Measurements from ENCODE around the gene VIP. TPM values are rescaled to one million over a fixed set of nuclear protein-coding genes. Genes with fewer than 3 reads are reported as not detected.
"Not testable (repeated sequence)": the region's sequence is repeated elsewhere in the genome, so short reads cannot be mapped to it uniquely, and the experiment has no call there.

VIP gene
- not detected for polyA plus RNA-seq (2013, experiment 1 of 2)
- not detected for polyA plus RNA-seq (2013, experiment 2 of 2)

DNA sequence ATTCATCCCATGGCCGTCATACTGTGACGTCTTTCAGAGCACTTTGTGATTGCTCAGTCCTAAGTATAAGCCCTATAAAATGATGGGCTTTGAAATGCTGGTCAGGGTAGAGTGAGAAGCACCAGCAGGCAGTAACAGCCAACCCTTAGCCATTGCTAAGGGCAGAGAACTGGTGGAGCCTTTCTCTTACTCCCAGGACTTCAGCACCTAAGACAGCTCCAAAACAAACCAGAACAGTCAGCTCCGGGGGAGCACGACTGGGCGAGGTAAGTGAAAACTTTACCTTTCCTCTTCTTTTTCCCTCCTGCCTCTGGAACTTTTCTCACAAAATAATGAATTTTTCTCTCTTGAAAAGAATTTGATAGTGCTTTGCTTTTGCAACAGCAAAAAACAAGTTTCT lies at the start of gene VIP:
TSS of gene VIP (plus strand) at position 104 of the 400 bp plus-strand sequence. CDS start 1,381 bp downstream, outside the sequence.
- no CpG with 5 or more reads among the region's 5 CpGs for WGBS, 2 experiments (ENCODE audit: insufficient coverage in 2 of 2)
- H3K36me3 ChIP-seq (ENCODE audit: control insufficient read depth, insufficient read depth, low read length): no peaks in the 10 kb centered on the region
- no peak within 1 kb of the TSS for H3K4me3 ChIP-seq (ENCODE audit: extremely low read depth, insufficient read depth, low read length, poor library complexity, severe bottlenecking)
- no peaks in the 10 kb centered on the region for H3K4me1 ChIP-seq (ENCODE audit: control insufficient read depth, insufficient read depth, low read length, poor library complexity, severe bottlenecking)
- no peak within 1 kb of the TSS for H3K27ac ChIP-seq (ENCODE audit: low read depth, low read length, severe bottlenecking)
- H3K9me3 ChIP-seq (ENCODE audit: control insufficient read depth, low read length): no peaks in the 10 kb centered on the region

DNA sequence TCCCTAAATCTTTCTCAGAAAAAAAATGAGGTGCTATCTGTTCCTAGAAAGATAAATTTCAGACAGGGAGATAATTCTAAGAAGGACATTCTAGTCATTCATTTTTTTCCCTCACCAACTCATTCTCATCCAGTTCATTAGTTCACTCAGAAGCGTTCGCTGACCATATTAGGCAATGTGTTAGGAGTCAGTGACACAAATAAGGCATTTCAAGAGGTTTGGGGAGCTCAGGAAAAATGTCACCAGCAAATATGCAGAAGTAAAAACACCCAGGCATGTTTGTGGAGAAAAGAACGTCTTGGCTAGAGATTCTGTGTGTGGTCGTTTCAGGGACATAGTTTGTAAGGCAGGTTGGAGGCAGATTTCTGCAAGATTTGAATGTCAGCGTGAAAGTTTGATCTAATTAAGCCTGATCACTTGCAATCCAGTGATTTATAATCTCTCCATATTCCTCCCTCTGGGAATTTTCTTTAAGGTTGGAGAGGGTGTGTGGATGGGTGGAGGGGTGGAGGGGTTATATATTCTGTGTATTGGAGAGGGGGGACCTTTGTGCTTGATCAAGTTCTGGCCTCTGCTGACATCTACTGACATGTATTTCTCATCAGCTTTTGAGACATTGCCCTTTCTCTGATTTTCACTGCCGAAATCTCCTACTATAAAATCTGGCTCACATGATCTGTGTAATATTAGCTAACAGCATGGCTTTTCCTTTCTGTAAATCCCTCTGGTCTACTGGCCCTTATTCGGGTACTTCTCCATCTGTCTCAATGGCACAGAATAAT lies 49.3 kb upstream of the VIP start:
- H3K4me1 ChIP-seq (ENCODE audit: control insufficient read depth, insufficient read depth, low read length, poor library complexity, severe bottlenecking): no peaks in the 10 kb centered on the region

GRCh38 chr6:152701863-152702401 lies 48.7 kb upstream of the VIP start:
- Histone ChIP-seq H3K36me3 (ENCODE audit: control insufficient read depth, insufficient read depth, low read length) (no peaks in the 10 kb centered on the region), H3K4me1 (ENCODE audit: control insufficient read depth, insufficient read depth, low read length, poor library complexity, severe bottlenecking) (no peaks in the 10 kb centered on the region), H3K4me3 (ENCODE audit: extremely low read depth, insufficient read depth, low read length, poor library complexity, severe bottlenecking) (no peak overlapping the region), H3K27ac (ENCODE audit: low read depth, low read length, severe bottlenecking) (no peak overlapping the region), H3K9me3 (ENCODE audit: control insufficient read depth, low read length) (no peaks in the 10 kb centered on the region)
- WGBS, 2 experiments (ENCODE audit: insufficient coverage in 2 of 2): 78 to 90% methylated on average over 2 of the region's 4 CpGs

More for the DNA sequence above, 49.3 kb upstream of the VIP start:
- H3K9me3 ChIP-seq (ENCODE audit: control insufficient read depth, low read length): no peaks in the 10 kb centered on the region
- no peak overlapping the region for H3K27ac ChIP-seq (ENCODE audit: low read depth, low read length, severe bottlenecking)
- WGBS, 2 experiments (ENCODE audit: insufficient coverage in 2 of 2): 67 to 73% methylated on average over 4 to 5 of the region's 7 CpGs
- no peaks in the 10 kb centered on the region for H3K36me3 ChIP-seq (ENCODE audit: control insufficient read depth, insufficient read depth, low read length)
- H3K4me3 ChIP-seq (ENCODE audit: extremely low read depth, insufficient read depth, low read length, poor library complexity, severe bottlenecking): no peak overlapping the region

GRCh38 chr6:152703750-152704149 lies 46.8 kb upstream of the VIP start:
- not testable (repeated sequence) for H3K27ac ChIP-seq (ENCODE audit: low read depth, low read length, severe bottlenecking); H3K9me3 ChIP-seq (ENCODE audit: control insufficient read depth, low read length); H3K4me1 ChIP-seq (ENCODE audit: control insufficient read depth, insufficient read depth, low read length, poor library complexity, severe bottlenecking); H3K36me3 ChIP-seq (ENCODE audit: control insufficient read depth, insufficient read depth, low read length); H3K4me3 ChIP-seq (ENCODE audit: extremely low read depth, insufficient read depth, low read length, poor library complexity, severe bottlenecking)

DNA sequence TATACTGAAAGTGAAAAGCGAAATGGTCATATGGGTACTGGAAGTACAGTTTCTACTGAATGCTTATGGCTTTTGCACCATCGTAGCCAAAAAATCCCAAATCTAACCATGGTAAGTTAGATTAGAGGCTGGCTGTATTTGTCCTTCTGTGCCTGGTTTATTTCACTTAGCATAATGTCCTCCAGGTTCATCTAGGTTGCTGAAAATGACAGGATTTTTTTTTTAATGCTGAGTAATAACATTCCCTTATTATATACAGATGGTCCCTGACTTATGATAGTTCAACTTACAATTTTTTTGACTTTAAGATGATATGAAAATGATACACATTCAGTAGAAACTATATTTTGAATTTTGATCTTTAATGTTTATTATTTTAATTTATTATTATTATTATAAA lies 45.3 kb upstream of the VIP start:
- H3K36me3 ChIP-seq (ENCODE audit: control insufficient read depth, insufficient read depth, low read length): no peaks in the 10 kb centered on the region
- 100% methylated on average over 1 of the region's 2 CpGs; no CpG with 5 or more reads in 1 of the 2 experiments for WGBS, 2 experiments (ENCODE audit: insufficient coverage in 2 of 2)
- H3K9me3 ChIP-seq (ENCODE audit: control insufficient read depth, low read length): peaks cover 4% of the 10 kb centered on the region
- H3K4me1 ChIP-seq (ENCODE audit: control insufficient read depth, insufficient read depth, low read length, poor library complexity, severe bottlenecking): no peaks in the 10 kb centered on the region
- H3K4me3 ChIP-seq (ENCODE audit: extremely low read depth, insufficient read depth, low read length, poor library complexity, severe bottlenecking): no peak overlapping the region
- no peak overlapping the region for H3K27ac ChIP-seq (ENCODE audit: low read depth, low read length, severe bottlenecking)

- Histone ChIP-seq H3K36me3 (ENCODE audit: control insufficient read depth, insufficient read depth, low read length) (no peaks in the 10 kb centered on the region), H3K27ac (ENCODE audit: low read depth, low read length, severe bottlenecking) (no peak overlapping the region), H3K4me3 (ENCODE audit: extremely low read depth, insufficient read depth, low read length, poor library complexity, severe bottlenecking) (no peak overlapping the region), H3K4me1 (ENCODE audit: control insufficient read depth, insufficient read depth, low read length, poor library complexity, severe bottlenecking) (no peaks in the 10 kb centered on the region), H3K9me3 (ENCODE audit: control insufficient read depth, low read length) (no peaks in the 10 kb centered on the region)
- WGBS, 2 experiments (ENCODE audit: insufficient coverage in 2 of 2): 71% methylated on average over 3 of the region's 3 CpGs; no CpG with 5 or more reads in 1 of the 2 experiments
Observed at GRCh38 chr6:152716322-152716721, 34.3 kb upstream of the VIP start.

GRCh38 chr6:152720974-152721373 lies 29.6 kb upstream of the VIP start:
- no peak overlapping the region for H3K27ac ChIP-seq (ENCODE audit: low read depth, low read length, severe bottlenecking)
- H3K36me3 ChIP-seq (ENCODE audit: control insufficient read depth, insufficient read depth, low read length): no peaks in the 10 kb centered on the region
- H3K9me3 ChIP-seq (ENCODE audit: control insufficient read depth, low read length): no peaks in the 10 kb centered on the region
- peaks cover 7% of the 10 kb centered on the region for H3K4me1 ChIP-seq (ENCODE audit: control insufficient read depth, insufficient read depth, low read length, poor library complexity, severe bottlenecking)
- WGBS, 2 experiments (ENCODE audit: insufficient coverage in 2 of 2): 50 to 71% methylated on average over 1 to 3 of the region's 3 CpGs
- H3K4me3 ChIP-seq (ENCODE audit: extremely low read depth, insufficient read depth, low read length, poor library complexity, severe bottlenecking): no peak overlapping the region

DNA sequence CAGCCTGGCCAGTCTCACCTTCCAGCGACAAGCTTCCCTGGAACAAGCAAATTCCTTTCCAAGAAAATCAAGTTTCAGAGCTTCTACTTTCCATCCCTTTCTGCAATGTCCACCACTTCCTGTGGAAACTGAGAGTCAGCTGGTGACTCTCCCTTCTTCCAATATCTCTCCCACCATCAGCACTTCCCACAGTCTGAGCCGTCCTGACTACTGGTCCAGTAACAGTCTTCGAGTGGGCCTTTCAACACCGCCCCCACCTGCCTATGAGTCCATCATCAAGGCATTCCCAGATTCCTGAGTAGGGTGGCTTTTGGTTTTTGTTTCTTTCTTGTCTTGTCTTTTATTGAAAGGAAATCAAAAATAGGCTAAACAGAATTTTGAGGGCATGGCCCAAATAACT lies 28.6 kb upstream of the VIP start:
- Histone ChIP-seq H3K36me3 (ENCODE audit: control insufficient read depth, insufficient read depth, low read length) (no peaks in the 10 kb centered on the region), H3K4me3 (ENCODE audit: extremely low read depth, insufficient read depth, low read length, poor library complexity, severe bottlenecking) (no peak overlapping the region), H3K4me1 (ENCODE audit: control insufficient read depth, insufficient read depth, low read length, poor library complexity, severe bottlenecking) (peaks cover 7% of the 10 kb centered on the region), H3K27ac (ENCODE audit: low read depth, low read length, severe bottlenecking) (no peak overlapping the region), H3K9me3 (ENCODE audit: control insufficient read depth, low read length) (no peaks in the 10 kb centered on the region)
- WGBS, 2 experiments (ENCODE audit: insufficient coverage in 2 of 2): 83 to 100% methylated on average over 1 to 3 of the region's 4 CpGs

GRCh38 chr6:152723398-152723797 lies 27.2 kb upstream of the VIP start:
- H3K36me3 ChIP-seq (ENCODE audit: control insufficient read depth, insufficient read depth, low read length): no peaks in the 10 kb centered on the region
- H3K4me1 ChIP-seq (ENCODE audit: control insufficient read depth, insufficient read depth, low read length, poor library complexity, severe bottlenecking): peaks cover 7% of the 10 kb centered on the region
- no peak overlapping the region for H3K4me3 ChIP-seq (ENCODE audit: extremely low read depth, insufficient read depth, low read length, poor library complexity, severe bottlenecking)
- no peaks in the 10 kb centered on the region for H3K9me3 ChIP-seq (ENCODE audit: control insufficient read depth, low read length)
- H3K27ac ChIP-seq (ENCODE audit: low read depth, low read length, severe bottlenecking): no peak overlapping the region
- 57 to 100% methylated on average over 1 of the region's 1 CpG for WGBS, 2 experiments (ENCODE audit: insufficient coverage in 2 of 2)

DNA sequence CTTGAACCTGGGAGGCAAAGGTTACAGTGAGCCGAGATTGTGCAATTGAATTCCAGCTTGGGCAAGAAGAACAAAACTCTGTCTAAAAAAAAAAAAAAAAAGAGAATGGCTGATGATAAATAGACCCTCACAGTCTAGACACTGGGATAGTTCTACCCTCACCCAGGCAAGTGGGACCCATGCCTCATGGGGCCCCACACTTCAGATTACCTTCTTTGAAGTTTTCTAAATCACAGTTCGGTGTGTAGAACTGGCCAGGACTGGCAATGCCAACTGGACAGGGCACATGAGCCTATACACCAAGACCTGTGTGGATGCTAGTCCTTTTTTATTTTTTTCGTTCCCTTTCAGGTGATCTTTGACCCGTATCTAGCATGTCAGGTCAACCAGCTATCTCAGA lies 24.3 kb upstream of the VIP start:
- H3K27ac ChIP-seq (ENCODE audit: low read depth, low read length, severe bottlenecking): no peak overlapping the region
- no peaks in the 10 kb centered on the region for H3K9me3 ChIP-seq (ENCODE audit: control insufficient read depth, low read length)
- no peaks in the 10 kb centered on the region for H3K36me3 ChIP-seq (ENCODE audit: control insufficient read depth, insufficient read depth, low read length)
- 69 to 91% methylated on average over 3 to 4 of the region's 4 CpGs for WGBS, 2 experiments (ENCODE audit: insufficient coverage in 2 of 2)
- H3K4me1 ChIP-seq (ENCODE audit: control insufficient read depth, insufficient read depth, low read length, poor library complexity, severe bottlenecking): peaks cover 7% of the 10 kb centered on the region
- no peak overlapping the region for H3K4me3 ChIP-seq (ENCODE audit: extremely low read depth, insufficient read depth, low read length, poor library complexity, severe bottlenecking)

DNA sequence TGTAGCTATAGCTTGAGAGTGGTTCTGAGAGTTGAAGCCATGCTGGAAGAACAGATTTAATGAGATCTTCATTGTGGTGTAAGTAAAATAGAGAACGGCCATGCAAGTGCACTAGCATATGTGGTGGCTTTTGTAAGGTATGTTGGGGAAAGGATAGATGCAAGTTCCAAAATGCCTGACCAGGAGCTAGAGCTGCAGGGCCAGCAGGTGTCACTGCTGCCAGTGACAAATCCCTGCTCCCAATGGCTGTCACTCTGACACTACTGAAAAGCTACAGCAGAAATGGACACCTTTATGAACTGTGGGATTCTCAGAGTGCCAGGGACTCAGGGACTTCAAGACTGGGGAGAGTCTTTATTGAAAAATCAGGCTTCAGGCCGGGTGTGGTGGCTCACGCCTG lies 23.1 kb upstream of the VIP start:
- Histone ChIP-seq H3K27ac (ENCODE audit: low read depth, low read length, severe bottlenecking) (no peak overlapping the region), H3K4me1 (ENCODE audit: control insufficient read depth, insufficient read depth, low read length, poor library complexity, severe bottlenecking) (no peaks in the 10 kb centered on the region), H3K9me3 (ENCODE audit: control insufficient read depth, low read length) (no peaks in the 10 kb centered on the region), H3K4me3 (ENCODE audit: extremely low read depth, insufficient read depth, low read length, poor library complexity, severe bottlenecking) (no peak overlapping the region), H3K36me3 (ENCODE audit: control insufficient read depth, insufficient read depth, low read length) (no peaks in the 10 kb centered on the region)
- WGBS, 2 experiments (ENCODE audit: insufficient coverage in 2 of 2): 89% methylated on average over 3 of the region's 3 CpGs
